ENCODE results near the gene AJAP1.

GRCh38 chr1:4693891-4694290 is 39.5 kb downstream of the AJAP1 start:
- TF ChIP-seq TARDBP (IDR thresholded peaks at IDR 0.05) = no peak
- TF ChIP-seq PKNOX1 (IDR thresholded peaks at IDR 0.05) = no peak
- no peak for TF ChIP-seq ELF4 (IDR thresholded peaks at IDR 0.05)
- TF ChIP-seq NFRKB (IDR thresholded peaks at IDR 0.05) = no peak
- no peak for TF ChIP-seq BHLHE40 (IDR thresholded peaks at IDR 0.05; ENCODE audit: borderline replicate concordance)
- no peak for TF ChIP-seq ARNT (IDR thresholded peaks at IDR 0.05)
- TF ChIP-seq FOXM1 (IDR thresholded peaks at IDR 0.05; ENCODE audit: borderline replicate concordance) = no peak
- no peak for TF ChIP-seq FOXK2 (IDR thresholded peaks at IDR 0.05)
- no peak for TF ChIP-seq SUZ12 (IDR thresholded peaks at IDR 0.05)
- no peak for TF ChIP-seq HDGF (IDR thresholded peaks at IDR 0.05; ENCODE audit: borderline replicate concordance)
- TF ChIP-seq SP1 (IDR thresholded peaks at IDR 0.05) = no peak
- no peak for TF ChIP-seq L3MBTL2 (conservative IDR thresholded peaks at IDR 0.05)

Measured in HEK293T (cell line).